ENCODE measurements around the gene CTCFL.

CTCFL gene

DNA sequence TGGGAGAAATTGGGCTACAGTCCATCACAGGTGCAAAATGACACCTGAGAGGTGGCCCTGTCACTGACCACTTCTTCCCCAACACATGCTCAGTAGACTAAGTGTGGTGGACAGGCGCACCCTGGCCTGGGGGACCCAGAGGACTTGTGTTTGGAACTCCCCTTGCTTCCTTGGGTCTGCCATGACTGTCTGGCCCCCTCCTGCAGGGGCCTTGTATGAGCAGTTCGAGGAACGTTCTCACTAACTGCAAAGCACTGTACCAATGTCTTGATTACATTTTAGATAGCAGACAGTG, 32.0 kb upstream of the CTCFL start:
- Histone ChIP-seq H2AFZ (ENCODE audit: low read depth, low read length) (no peak overlapping the region), H3K9ac (ENCODE audit: low read depth, low read length) (no peak overlapping the region), H3K27me3 (ENCODE audit: insufficient read depth, low read length, poor library complexity) (peaks cover 40% of the 10 kb centered on the region), H3K4me1 (ENCODE audit: insufficient read depth, low read length) (no peaks in the 10 kb centered on the region), H3K36me3 (ENCODE audit: insufficient read depth, low read length) (no peaks in the 10 kb centered on the region), H4K20me1 (ENCODE audit: insufficient read depth, low read length) (no peaks in the 10 kb centered on the region), H3K4me2 (ENCODE audit: insufficient read depth, low read length) (no peak overlapping the region), H3K27ac (ENCODE audit: low read length) (no peak overlapping the region), H3K79me2 (ENCODE audit: insufficient read depth, low read length) (no peaks in the 10 kb centered on the region), H3K9me3 (ENCODE audit: insufficient read depth, low read length, severe bottlenecking) (no peaks in the 10 kb centered on the region), H3K4me3 (ENCODE audit: low read depth in 1 of 2, low read length in 2 of 2) (no peak overlapping the region)
- no peak for TF ChIP-seq EZH2 (IDR thresholded peaks at IDR 0.05; ENCODE audit: borderline replicate concordance, low read depth, low read length, severe bottlenecking)
- TF ChIP-seq, protein P1, sequence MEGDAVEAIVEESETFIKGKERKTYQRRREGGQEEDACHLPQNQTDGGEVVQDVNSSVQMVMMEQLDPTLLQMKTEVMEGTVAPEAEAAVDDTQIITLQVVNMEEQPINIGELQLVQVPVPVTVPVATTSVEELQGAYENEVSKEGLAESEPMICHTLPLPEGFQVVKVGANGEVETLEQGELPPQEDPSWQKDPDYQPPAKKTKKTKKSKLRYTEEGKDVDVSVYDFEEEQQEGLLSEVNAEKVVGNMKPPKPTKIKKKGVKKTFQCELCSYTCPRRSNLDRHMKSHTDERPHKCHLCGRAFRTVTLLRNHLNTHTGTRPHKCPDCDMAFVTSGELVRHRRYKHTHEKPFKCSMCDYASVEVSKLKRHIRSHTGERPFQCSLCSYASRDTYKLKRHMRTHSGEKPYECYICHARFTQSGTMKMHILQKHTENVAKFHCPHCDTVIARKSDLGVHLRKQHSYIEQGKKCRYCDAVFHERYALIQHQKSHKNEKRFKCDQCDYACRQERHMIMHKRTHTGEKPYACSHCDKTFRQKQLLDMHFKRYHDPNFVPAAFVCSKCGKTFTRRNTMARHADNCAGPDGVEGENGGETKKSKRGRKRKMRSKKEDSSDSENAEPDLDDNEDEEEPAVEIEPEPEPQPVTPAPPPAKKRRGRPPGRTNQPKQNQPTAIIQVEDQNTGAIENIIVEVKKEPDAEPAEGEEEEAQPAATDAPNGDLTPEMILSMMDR (IDR thresholded peaks at IDR 0.05; ENCODE audit: borderline replicate concordance, extremely low read depth, low read length, poor library complexity, severe bottlenecking) = no peak
- ATAC-seq (ENCODE audit: insufficient read depth, low read depth) (no peak), DNase-seq (no peak)

DNA sequence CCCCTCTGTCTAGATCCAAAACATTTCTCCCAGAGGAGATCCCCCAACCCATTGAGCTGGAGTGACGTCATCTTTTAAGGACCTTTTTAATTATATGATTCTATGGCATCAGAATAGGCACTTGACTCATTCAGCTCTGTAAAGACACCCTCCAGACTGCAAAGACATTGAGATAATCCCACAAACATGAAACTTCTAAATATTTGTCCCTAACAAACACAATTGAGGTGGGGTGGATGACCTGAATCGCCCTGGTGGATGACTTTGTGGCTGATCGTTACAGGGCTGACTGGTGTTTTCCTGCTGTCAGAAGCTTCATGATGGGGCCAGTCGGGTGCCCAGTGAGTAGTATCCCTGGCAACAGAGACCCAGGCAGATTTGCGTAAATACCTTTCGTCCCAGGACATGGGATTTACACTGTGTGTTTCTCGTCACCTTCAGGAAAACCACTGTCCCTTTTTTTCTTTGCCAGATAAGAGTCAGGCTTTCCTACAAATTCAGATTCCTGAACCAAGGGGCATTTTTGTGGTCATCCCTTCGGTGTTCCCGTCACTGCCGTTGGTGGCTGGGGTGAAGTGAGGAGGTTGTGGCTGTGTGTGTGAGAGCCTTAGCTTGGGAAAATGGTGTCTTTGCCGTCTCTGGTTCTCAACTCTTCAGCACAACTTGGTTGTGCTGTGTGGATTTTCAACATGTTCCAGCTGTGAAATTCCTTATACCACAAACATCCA, 30.7 kb upstream of the CTCFL start:
- H4K20me1 ChIP-seq (ENCODE audit: insufficient read depth, low read length) = no peaks in the 10 kb centered on the region
- H3K79me2 ChIP-seq (ENCODE audit: insufficient read depth, low read length) = no peaks in the 10 kb centered on the region
- no peaks in the 10 kb centered on the region for H3K9me3 ChIP-seq (ENCODE audit: insufficient read depth, low read length, severe bottlenecking)
- H3K27me3 ChIP-seq (ENCODE audit: insufficient read depth, low read length, poor library complexity) = peaks cover 37% of the 10 kb centered on the region
- no peak for ATAC-seq (ENCODE audit: insufficient read depth, low read depth)
- no peak for DNase-seq
- H3K9ac ChIP-seq (ENCODE audit: low read depth, low read length) = no peak overlapping the region
- H3K4me1 ChIP-seq (ENCODE audit: insufficient read depth, low read length) = no peaks in the 10 kb centered on the region
- no peak for TF ChIP-seq EZH2 (IDR thresholded peaks at IDR 0.05; ENCODE audit: borderline replicate concordance, low read depth, low read length, severe bottlenecking)
- TF ChIP-seq, protein P1 (IDR thresholded peaks at IDR 0.05; ENCODE audit: borderline replicate concordance, extremely low read depth, low read length, poor library complexity, severe bottlenecking) = no peak
- no peaks in the 10 kb centered on the region for H3K36me3 ChIP-seq (ENCODE audit: insufficient read depth, low read length)
- no peak overlapping the region for H3K27ac ChIP-seq (ENCODE audit: low read length)
- no peak overlapping the region for H3K4me2 ChIP-seq (ENCODE audit: insufficient read depth, low read length)
- no peak overlapping the region for H2AFZ ChIP-seq (ENCODE audit: low read depth, low read length)
- H3K4me3 ChIP-seq (ENCODE audit: low read depth in 1 of 2, low read length in 2 of 2) = no peak overlapping the region

DNA sequence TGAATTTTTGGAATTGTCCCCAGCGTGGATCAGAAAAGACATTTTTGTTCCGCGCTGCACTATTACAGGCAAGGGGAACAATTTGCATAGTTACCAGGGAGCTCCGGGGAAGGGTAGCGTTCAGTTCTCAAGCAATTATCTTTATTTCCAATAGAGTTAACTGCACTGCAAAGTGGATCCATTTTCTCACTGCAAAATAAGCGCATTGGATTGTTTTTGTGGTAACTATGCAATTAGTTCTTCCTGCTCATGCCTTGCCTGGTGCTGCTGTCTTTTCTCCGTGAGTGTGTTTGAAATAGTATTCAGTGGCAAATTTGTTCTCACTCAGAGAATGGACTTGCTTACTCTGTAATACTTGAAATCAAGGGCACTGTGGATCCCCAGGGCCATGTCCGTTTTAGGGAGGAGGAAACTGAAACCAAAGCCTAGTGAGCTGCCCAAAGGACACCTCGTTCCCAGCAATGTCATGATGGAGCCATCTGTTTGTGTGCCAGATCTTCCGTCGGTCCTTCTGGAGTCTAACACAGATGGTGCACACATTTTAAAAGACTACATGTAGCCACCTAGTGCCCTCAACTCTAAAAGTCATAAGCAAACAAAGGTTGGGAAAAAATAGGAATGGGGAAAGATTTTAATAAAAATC, 28.6 kb upstream of the CTCFL start:
- Histone ChIP-seq H3K27me3 (ENCODE audit: insufficient read depth, low read length, poor library complexity) (peaks cover 34% of the 10 kb centered on the region), H3K79me2 (ENCODE audit: insufficient read depth, low read length) (no peaks in the 10 kb centered on the region), H3K27ac (ENCODE audit: low read length) (no peak overlapping the region), H3K4me3 (ENCODE audit: low read depth in 1 of 2, low read length in 2 of 2) (no peak overlapping the region), H3K36me3 (ENCODE audit: insufficient read depth, low read length) (no peaks in the 10 kb centered on the region), H3K4me1 (ENCODE audit: insufficient read depth, low read length) (no peaks in the 10 kb centered on the region), H4K20me1 (ENCODE audit: insufficient read depth, low read length) (no peaks in the 10 kb centered on the region), H2AFZ (ENCODE audit: low read depth, low read length) (no peak overlapping the region), H3K9ac (ENCODE audit: low read depth, low read length) (no peak overlapping the region), H3K4me2 (ENCODE audit: insufficient read depth, low read length) (no peak overlapping the region), H3K9me3 (ENCODE audit: insufficient read depth, low read length, severe bottlenecking) (no peaks in the 10 kb centered on the region)
- no peak for TF ChIP-seq EZH2 (IDR thresholded peaks at IDR 0.05; ENCODE audit: borderline replicate concordance, low read depth, low read length, severe bottlenecking)
- TF ChIP-seq, protein P1 (IDR thresholded peaks at IDR 0.05; ENCODE audit: borderline replicate concordance, extremely low read depth, low read length, poor library complexity, severe bottlenecking) = no peak
- no peak for ATAC-seq (ENCODE audit: insufficient read depth, low read depth)
- no peak for DNase-seq

Data from DND-41 (cell line).